VCaP (cell line): ENCODE data around the gene CYP1B1.

ENCODE experiments used
- H3K27ac ChIP-seq: fragments of 450-650 bp; 2 replicates; pipeline ENCODE4 v1.5.1; 2017
- CTCF ChIP-seq: fragments of 450-650 bp; conservative IDR thresholded peaks from 2 replicates; pipeline ENCODE4 v1.5.1; 2017; ENCODE audit warnings: mild to moderate bottlenecking, moderate library complexity

The CYP1B1 gene

GRCh38 chr2:38077431-38077769 lies 1.4 kb upstream of the CYP1B1 start:
- peak overlapping the region; percentile 84 for H3K27ac ChIP-seq
- no peak for TF ChIP-seq CTCF

GRCh38 chr2:38076710-38077430 lies 919 bp upstream of the CYP1B1 start:
- H3K27ac ChIP-seq, result peak overlapping the region; percentile 84
- TF ChIP-seq CTCF, result peak; percentile 76

- peak overlapping the region; percentile 84 for H3K27ac ChIP-seq
- TF ChIP-seq CTCF, result no peak; the same call in 1 of the 2 replicates
Measured at GRCh38 chr2:38076152-38076709, 280 bp upstream of the CYP1B1 start.

GRCh38 chr2:38074764-38075506 lies 1.0 kb downstream of the CYP1B1 start:
- TF ChIP-seq CTCF, result no peak
- no peak overlapping the region for H3K27ac ChIP-seq

GRCh38 chr2:38074058-38074763 lies 1.7 kb downstream of the CYP1B1 start:
- no peak overlapping the region for H3K27ac ChIP-seq
- TF ChIP-seq CTCF, result no peak

- H3K27ac ChIP-seq, result no peak overlapping the region
- no peak for TF ChIP-seq CTCF
Measured at GRCh38 chr2:38073211-38074057, 2.5 kb downstream of the CYP1B1 start.
